ENCODE results near the gene VWC2L.

DNA sequence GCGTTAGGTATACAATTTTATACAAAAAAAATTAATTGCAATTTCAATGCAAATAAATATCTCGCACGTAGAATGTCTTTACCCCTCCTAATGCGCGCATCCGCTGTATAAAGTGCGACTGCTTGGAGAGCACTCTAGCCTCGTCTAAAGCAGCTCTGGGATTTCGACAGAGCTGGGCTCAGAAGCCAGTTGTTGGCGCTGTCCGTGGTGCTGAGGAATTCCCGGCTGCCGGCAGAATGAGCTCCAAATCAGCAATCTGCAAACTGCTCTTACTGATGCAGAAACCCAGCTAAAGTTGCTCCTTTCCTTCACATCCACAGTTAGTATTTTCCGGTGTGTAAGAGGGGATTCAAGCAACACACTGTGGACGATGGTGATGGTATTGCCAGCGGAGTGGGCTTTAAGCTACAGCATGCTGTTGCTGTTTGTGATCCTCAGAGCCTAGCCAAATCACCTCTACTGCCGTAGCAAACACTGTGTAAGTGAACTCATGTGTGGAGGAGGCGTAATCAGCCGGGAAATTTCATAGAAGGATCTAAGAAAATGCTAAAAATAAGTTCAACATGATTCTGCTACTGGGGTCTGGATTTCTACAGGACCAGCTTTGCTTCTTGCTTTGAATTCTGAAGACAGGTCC, at the start of gene VWC2L:
- TF ChIP-seq, protein P1, sequence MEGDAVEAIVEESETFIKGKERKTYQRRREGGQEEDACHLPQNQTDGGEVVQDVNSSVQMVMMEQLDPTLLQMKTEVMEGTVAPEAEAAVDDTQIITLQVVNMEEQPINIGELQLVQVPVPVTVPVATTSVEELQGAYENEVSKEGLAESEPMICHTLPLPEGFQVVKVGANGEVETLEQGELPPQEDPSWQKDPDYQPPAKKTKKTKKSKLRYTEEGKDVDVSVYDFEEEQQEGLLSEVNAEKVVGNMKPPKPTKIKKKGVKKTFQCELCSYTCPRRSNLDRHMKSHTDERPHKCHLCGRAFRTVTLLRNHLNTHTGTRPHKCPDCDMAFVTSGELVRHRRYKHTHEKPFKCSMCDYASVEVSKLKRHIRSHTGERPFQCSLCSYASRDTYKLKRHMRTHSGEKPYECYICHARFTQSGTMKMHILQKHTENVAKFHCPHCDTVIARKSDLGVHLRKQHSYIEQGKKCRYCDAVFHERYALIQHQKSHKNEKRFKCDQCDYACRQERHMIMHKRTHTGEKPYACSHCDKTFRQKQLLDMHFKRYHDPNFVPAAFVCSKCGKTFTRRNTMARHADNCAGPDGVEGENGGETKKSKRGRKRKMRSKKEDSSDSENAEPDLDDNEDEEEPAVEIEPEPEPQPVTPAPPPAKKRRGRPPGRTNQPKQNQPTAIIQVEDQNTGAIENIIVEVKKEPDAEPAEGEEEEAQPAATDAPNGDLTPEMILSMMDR (IDR thresholded peaks at IDR 0.05; ENCODE audit: low read depth, low read length, missing input control): no peak
- TF ChIP-seq, protein P2, sequence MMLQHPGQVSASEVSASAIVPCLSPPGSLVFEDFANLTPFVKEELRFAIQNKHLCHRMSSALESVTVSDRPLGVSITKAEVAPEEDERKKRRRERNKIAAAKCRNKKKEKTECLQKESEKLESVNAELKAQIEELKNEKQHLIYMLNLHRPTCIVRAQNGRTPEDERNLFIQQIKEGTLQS (IDR thresholded peaks at IDR 0.05): no peak
- TF ChIP-seq EGR1 (IDR thresholded peaks at IDR 0.05; ENCODE audit: low read depth in 2 of 2): no peak
- TF ChIP-seq TAF1 (conservative IDR thresholded peaks at IDR 0.05): no peak
- TF ChIP-seq, protein P3, sequence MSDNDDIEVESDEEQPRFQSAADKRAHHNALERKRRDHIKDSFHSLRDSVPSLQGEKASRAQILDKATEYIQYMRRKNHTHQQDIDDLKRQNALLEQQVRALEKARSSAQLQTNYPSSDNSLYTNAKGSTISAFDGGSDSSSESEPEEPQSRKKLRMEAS (IDR thresholded peaks at IDR 0.05): no peak
- no peak for TF ChIP-seq GABPA (IDR thresholded peaks at IDR 0.05 in 1 of 2, conservative IDR thresholded peaks at IDR 0.05 in 1 of 2)
- no peak for TF ChIP-seq YY1 (IDR thresholded peaks at IDR 0.05)
- TF ChIP-seq HNF4G (IDR thresholded peaks at IDR 0.05): no peak
- no peak for TF ChIP-seq NR2F2 (IDR thresholded peaks at IDR 0.05)
- TF ChIP-seq, protein P4, sequence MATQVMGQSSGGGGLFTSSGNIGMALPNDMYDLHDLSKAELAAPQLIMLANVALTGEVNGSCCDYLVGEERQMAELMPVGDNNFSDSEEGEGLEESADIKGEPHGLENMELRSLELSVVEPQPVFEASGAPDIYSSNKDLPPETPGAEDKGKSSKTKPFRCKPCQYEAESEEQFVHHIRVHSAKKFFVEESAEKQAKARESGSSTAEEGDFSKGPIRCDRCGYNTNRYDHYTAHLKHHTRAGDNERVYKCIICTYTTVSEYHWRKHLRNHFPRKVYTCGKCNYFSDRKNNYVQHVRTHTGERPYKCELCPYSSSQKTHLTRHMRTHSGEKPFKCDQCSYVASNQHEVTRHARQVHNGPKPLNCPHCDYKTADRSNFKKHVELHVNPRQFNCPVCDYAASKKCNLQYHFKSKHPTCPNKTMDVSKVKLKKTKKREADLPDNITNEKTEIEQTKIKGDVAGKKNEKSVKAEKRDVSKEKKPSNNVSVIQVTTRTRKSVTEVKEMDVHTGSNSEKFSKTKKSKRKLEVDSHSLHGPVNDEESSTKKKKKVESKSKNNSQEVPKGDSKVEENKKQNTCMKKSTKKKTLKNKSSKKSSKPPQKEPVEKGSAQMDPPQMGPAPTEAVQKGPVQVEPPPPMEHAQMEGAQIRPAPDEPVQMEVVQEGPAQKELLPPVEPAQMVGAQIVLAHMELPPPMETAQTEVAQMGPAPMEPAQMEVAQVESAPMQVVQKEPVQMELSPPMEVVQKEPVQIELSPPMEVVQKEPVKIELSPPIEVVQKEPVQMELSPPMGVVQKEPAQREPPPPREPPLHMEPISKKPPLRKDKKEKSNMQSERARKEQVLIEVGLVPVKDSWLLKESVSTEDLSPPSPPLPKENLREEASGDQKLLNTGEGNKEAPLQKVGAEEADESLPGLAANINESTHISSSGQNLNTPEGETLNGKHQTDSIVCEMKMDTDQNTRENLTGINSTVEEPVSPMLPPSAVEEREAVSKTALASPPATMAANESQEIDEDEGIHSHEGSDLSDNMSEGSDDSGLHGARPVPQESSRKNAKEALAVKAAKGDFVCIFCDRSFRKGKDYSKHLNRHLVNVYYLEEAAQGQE (IDR thresholded peaks at IDR 0.05): peak; percentile 100
